HG03135 (cell line): Measurements from ENCODE around the gene MNDA.
"Not testable (repeated sequence)": the region's sequence is repeated elsewhere in the genome, so short reads cannot be mapped to it uniquely, and the experiment has no call there.

Source experiments
- ATAC-seq: cut with Tn5 transposase; IDR thresholded peaks from one replicate; pipeline ENCODE4 v1.9.1; 2021; ENCODE audit warnings: mild to moderate bottlenecking, moderate library complexity; ENCODE audit not compliant: unreplicated experiment

MNDA gene

GRCh38 chr1:158836038-158836437 lies 4.9 kb downstream of the MNDA start:
- ATAC-seq, result no peak

GRCh38 chr1:158838660-158839059 lies 7.5 kb downstream of the MNDA start:
- ATAC-seq, result no peak

- no peak for ATAC-seq
These were observed 8.4 kb downstream of the MNDA start for GRCh38 chr1:158839566-158839965.

- ATAC-seq, result no peak
These were observed 9.1 kb downstream of the MNDA start for GRCh38 chr1:158840236-158840635.

- no peak for ATAC-seq
These were observed 33.4 kb downstream of the MNDA start for GRCh38 chr1:158864595-158864994.

- not testable (repeated sequence) for ATAC-seq
These were observed 39.3 kb downstream of the MNDA start for GRCh38 chr1:158870438-158870837.

GRCh38 chr1:158873141-158873540 lies 42.0 kb downstream of the MNDA start:
- ATAC-seq, result no peak

GRCh38 chr1:158893654-158894053 lies 62.5 kb downstream of the MNDA start:
- no peak for ATAC-seq

- no peak for ATAC-seq
These were observed 67.6 kb downstream of the MNDA start for GRCh38 chr1:158898722-158899121.
